Tibial nerve (tissue), 4 donors: ENCODE results near the gene ALPK3. TPM values are rescaled to one million over a fixed set of nuclear protein-coding genes. Genes with fewer than 3 reads are reported as not detected.

Experiments
- DNase-seq, 2 donors: peaks; one replicate each; pipeline ENCODE4 v3.0.0-alpha.2; 2019; ENCODE audit warnings: low spot score in 2 of 2
- H3K27ac ChIP-seq, 4 donors: fragments of 200-600 bp; sonication (generic) in 3 of 4; one replicate each; pipeline ENCODE4 v1.5.1; 2017 to 2019; ENCODE audit warnings: mild to moderate bottlenecking in 1 of 4
- H3K27me3 ChIP-seq, 2 donors: fragments of 200-600 bp; sonication (generic) in 1 of 2; one replicate each; pipeline versions ENCODE4 v1.5.1 to v1.6.0; 2017 to 2019
- H3K36me3 ChIP-seq, 3 donors: fragments of 200-600 bp; sonication (generic); one replicate each; pipeline ENCODE4 v1.5.1; 2018 to 2019
- H3K4me1 ChIP-seq, 4 donors: fragments of 200-600 bp; sonication (generic) in 3 of 4; one replicate each; pipeline ENCODE4 v1.5.1; 2017 to 2019
- H3K4me3 ChIP-seq, 4 donors: fragments of 200-600 bp; sonication (generic) in 3 of 4; one replicate each; pipeline ENCODE4 v1.5.1; 2017 to 2019; ENCODE audit warnings: mild to moderate bottlenecking in 1 of 4, moderate library complexity in 1 of 4
- H3K9me3 ChIP-seq, 4 donors: fragments of 200-600 bp; sonication (generic) in 3 of 4; one replicate each; pipeline ENCODE4 v1.5.1; 2017 to 2019
- EP300 ChIP-seq, 2 donors: sonication (generic); formaldehyde crosslinking; IDR thresholded peaks; one replicate each; pipeline ENCODE4 v1.6.1; 2017; ENCODE audit warnings: antibody characterized with exemption in 2 of 2, mild to moderate bottlenecking in 1 of 2
- POLR2A ChIP-seq, 2 donors: fragments of 450-650 bp; IDR thresholded peaks; one replicate each; pipeline ENCODE4 v1.6.1; 2017; ENCODE audit warnings: antibody characterized with exemption in 2 of 2, mild to moderate bottlenecking in 2 of 2, moderate library complexity in 2 of 2
- WGBS, 2 donors: methylation state at CpG; one replicate each; pipeline ENCODE4 v1.1.5; 2018; 5-methylcytosine and 5-hydroxymethylcytosine counted together
- total RNA-seq, 4 donors: library from RNA; depleted of rRNA; stranded (reverse); fragments of >200 nt; gene quantifications; one replicate each; pipeline ENCODE4 v1.1.0, GENCODE V29; 2016
- TF ChIP-seq, protein P1 (sequence below), 5 experiments: fragments of 200-600 bp in 3 of 5; fragments of 450-650 bp in 2 of 5; sonication (generic) in 3 of 5; IDR thresholded peaks; one replicate each; pipeline ENCODE4 v1.5.1; 2016 to 2019; ENCODE audit warnings: antibody characterized with exemption in 5 of 5, mild to moderate bottlenecking in 3 of 5, moderate library complexity in 2 of 5

ALPK3 gene
- total RNA-seq, 4 donors from 2014 or later: 2.4 to 7.1 (median 4.7) TPM

DNA sequence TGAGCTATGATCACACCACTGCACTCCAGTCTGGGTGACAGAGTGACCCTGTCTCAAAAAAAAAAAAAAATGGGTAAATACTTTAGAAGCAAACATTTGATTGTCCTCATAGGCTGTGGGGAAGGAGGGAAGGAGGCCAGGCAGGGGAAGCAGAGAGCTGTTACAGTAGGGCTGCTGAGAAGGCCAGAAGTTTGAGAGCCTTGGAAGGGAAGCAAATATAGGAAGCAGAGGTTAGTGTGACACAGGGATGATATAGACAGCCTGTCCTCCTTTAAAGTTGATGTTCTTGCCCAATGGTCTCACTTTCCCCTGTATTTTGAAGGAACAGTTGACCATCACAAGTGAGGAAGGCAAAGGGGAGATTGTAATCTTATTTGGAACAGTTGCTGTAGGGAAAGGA lies 5.3 kb upstream of the ALPK3 start:
- no peak overlapping the region for H3K27ac ChIP-seq
- peaks cover 0 to 3% (median 1%) of the 10 kb centered on the region in 4 donors for H3K4me1 ChIP-seq
- H3K27me3 ChIP-seq: no peaks in the 10 kb centered on the region
- H3K36me3 ChIP-seq: peaks cover 0 to 10% (median 0%) of the 10 kb centered on the region in 3 donors
- no peak overlapping the region for H3K4me3 ChIP-seq
- TF ChIP-seq, protein P1, sequence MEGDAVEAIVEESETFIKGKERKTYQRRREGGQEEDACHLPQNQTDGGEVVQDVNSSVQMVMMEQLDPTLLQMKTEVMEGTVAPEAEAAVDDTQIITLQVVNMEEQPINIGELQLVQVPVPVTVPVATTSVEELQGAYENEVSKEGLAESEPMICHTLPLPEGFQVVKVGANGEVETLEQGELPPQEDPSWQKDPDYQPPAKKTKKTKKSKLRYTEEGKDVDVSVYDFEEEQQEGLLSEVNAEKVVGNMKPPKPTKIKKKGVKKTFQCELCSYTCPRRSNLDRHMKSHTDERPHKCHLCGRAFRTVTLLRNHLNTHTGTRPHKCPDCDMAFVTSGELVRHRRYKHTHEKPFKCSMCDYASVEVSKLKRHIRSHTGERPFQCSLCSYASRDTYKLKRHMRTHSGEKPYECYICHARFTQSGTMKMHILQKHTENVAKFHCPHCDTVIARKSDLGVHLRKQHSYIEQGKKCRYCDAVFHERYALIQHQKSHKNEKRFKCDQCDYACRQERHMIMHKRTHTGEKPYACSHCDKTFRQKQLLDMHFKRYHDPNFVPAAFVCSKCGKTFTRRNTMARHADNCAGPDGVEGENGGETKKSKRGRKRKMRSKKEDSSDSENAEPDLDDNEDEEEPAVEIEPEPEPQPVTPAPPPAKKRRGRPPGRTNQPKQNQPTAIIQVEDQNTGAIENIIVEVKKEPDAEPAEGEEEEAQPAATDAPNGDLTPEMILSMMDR (IDR thresholded peaks at IDR 0.05): no peak
- TF ChIP-seq EP300 (IDR thresholded peaks at IDR 0.05) (no peak), POLR2A (IDR thresholded peaks at IDR 0.05) (no peak)
- H3K9me3 ChIP-seq: no peaks in the 10 kb centered on the region
- no peak for DNase-seq

DNA sequence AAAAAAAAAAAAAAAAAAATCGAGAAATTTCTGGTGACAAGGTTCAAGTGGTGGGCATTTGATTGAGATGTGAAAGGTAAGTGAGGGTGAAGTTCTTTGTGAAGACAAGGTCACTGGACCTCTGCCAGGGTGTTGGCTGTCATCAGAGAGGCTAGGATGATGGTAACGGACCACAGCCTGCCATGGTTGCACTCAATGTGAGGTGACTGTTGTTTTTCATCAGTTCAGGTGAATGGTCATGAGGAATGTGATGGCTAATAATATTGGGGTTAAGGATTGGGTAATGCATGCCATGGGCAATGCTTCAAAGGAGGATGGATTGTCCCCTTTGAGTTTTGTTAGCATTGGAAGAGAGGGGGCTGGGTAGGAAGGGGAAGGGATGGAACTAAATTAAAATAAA lies 4.3 kb upstream of the ALPK3 start:
- Histone ChIP-seq H3K4me1 (peaks cover 0 to 12% (median 6%) of the 10 kb centered on the region in 4 donors), H3K9me3 (no peaks in the 10 kb centered on the region), H3K27me3 (no peaks in the 10 kb centered on the region), H3K36me3 (peaks cover 0 to 5% (median 0%) of the 10 kb centered on the region in 3 donors), H3K27ac (no peak overlapping the region), H3K4me3 (no peak overlapping the region)
- WGBS, 2 donors: 88 to 91% methylated on average over 2 of the region's 2 CpGs
- no peak for DNase-seq
- TF ChIP-seq POLR2A (IDR thresholded peaks at IDR 0.05) (no peak), EP300 (IDR thresholded peaks at IDR 0.05) (no peak)
- TF ChIP-seq, protein P1 (IDR thresholded peaks at IDR 0.05): no peak

DNA sequence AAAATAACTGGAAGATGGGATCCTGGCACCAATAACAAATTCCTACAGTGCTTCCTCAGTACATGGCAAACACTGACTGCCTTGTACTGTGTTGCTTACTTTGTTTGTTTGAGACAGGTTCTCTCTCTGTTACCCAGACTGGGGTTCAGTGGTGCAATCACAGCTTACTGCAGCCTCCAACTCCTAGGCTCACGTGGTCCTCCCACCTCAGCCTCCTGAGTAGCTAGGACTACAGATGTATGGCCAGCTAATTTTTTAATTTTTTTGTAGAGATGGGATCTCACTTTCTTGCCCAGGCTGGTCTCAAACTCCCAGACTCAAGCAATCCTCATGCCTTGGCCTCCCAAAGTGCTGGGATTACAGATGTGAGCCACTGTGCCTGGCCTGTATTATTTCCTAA lies 3.7 kb upstream of the ALPK3 start:
- Histone ChIP-seq H3K4me3 (no peak overlapping the region), H3K9me3 (no peaks in the 10 kb centered on the region), H3K4me1 (peaks cover 0 to 18% (median 8%) of the 10 kb centered on the region in 4 donors), H3K27me3 (no peaks in the 10 kb centered on the region), H3K27ac (no peak overlapping the region), H3K36me3 (peaks cover 0 to 2% (median 0%) of the 10 kb centered on the region in 3 donors)
- 91 to 100% methylated on average over 1 of the region's 1 CpG for WGBS, 2 donors
- no peak for DNase-seq
- TF ChIP-seq POLR2A (IDR thresholded peaks at IDR 0.05) (no peak), EP300 (IDR thresholded peaks at IDR 0.05) (no peak)
- TF ChIP-seq, protein P1 (IDR thresholded peaks at IDR 0.05): no peak

DNA sequence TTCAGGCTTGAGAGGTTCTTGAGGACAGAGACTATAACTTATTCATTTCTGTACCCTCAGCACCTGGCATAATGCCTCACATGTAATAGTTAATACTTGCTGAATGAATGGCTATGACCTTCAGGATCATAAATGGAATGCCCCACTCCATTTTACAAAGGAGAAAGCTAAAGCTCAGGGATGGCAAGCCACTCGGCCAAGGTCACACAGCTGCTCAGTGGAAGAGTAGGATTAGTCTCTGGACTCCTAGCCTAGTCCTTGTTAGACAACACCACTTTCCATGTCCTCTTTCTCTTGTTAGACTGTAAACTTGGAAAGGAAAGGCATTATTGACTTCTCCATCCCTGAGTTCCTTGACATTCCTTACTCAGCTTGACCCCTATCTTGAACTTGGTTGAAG lies 3.2 kb upstream of the ALPK3 start:
- no peak overlapping the region for H3K27ac ChIP-seq
- WGBS, 2 donors: 44 to 64% methylated on average over 1 of the region's 1 CpG
- DNase-seq: no peak

DNA sequence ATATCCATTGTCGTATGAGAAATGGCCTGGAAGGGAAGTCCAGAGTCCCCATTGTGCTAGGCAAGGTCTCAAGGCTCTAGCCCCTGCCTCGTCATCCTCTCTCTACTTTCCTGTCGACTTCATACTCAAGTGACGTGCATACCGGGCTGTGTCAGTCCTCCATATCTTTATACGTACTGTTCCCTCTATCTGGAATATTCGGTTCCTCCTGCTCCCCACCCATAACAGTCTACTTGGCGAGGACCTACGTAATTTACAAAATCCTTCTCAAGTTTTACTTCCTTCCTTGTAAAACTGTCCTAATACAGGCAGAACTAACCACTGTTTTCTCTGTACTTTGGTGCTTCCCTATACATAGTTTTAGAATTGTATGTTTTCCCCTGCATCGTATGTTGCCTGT lies 2.2 kb upstream of the ALPK3 start:
- WGBS, 2 donors: 73 to 85% methylated on average over 10 of the region's 10 CpGs
- TF ChIP-seq POLR2A (IDR thresholded peaks at IDR 0.05) (no peak), EP300 (IDR thresholded peaks at IDR 0.05) (no peak)
- TF ChIP-seq, protein P1 (IDR thresholded peaks at IDR 0.05): no peak
- Histone ChIP-seq H3K9me3 (no peaks in the 10 kb centered on the region), H3K4me3 (no peak overlapping the region), H3K36me3 (no peaks in the 10 kb centered on the region), H3K4me1 (peaks cover 0 to 33% (median 10%) of the 10 kb centered on the region in 4 donors), H3K27ac (no peak overlapping the region), H3K27me3 (no peaks in the 10 kb centered on the region)
- DNase-seq: no peak

More for the DNA sequence above, 3.2 kb upstream of the ALPK3 start:
- no peak overlapping the region for H3K4me3 ChIP-seq
- H3K27me3 ChIP-seq: no peaks in the 10 kb centered on the region
- peaks cover 0 to 23% (median 8%) of the 10 kb centered on the region in 4 donors for H3K4me1 ChIP-seq
- TF ChIP-seq, protein P1 (IDR thresholded peaks at IDR 0.05): no peak
- TF ChIP-seq EP300 (IDR thresholded peaks at IDR 0.05): no peak
- TF ChIP-seq POLR2A (IDR thresholded peaks at IDR 0.05): no peak
- H3K9me3 ChIP-seq: no peaks in the 10 kb centered on the region
- no peaks in the 10 kb centered on the region for H3K36me3 ChIP-seq
